ENCODE data around the gene ERGIC1.
"Not testable (repeated sequence)": the region's sequence is repeated elsewhere in the genome, so short reads cannot be mapped to it uniquely, and the experiment has no call there.

Gene ERGIC1

GRCh38 chr5:172848419-172848818 is 14.4 kb downstream of the ERGIC1 start:
- DNase-seq (ENCODE audit: low read depth), result no peak

GRCh38 chr5:172849606-172850453 is 15.8 kb downstream of the ERGIC1 start:
- no peak for DNase-seq (ENCODE audit: low read depth)

- DNase-seq (ENCODE audit: low read depth), result no peak
Measured at GRCh38 chr5:172850454-172850797, 16.4 kb downstream of the ERGIC1 start.

- DNase-seq (ENCODE audit: low read depth), result not testable (repeated sequence)
Measured at GRCh38 chr5:172851254-172851653, 17.2 kb downstream of the ERGIC1 start.

GRCh38 chr5:172852490-172853354 is 18.7 kb downstream of the ERGIC1 start:
- no peak for DNase-seq (ENCODE audit: low read depth)

GRCh38 chr5:172853355-172853975 is 19.4 kb downstream of the ERGIC1 start:
- no peak for DNase-seq (ENCODE audit: low read depth)

GRCh38 chr5:172854451-172854871 is 20.4 kb downstream of the ERGIC1 start:
- no peak for DNase-seq (ENCODE audit: low read depth)

GRCh38 chr5:172854971-172855370 is 20.9 kb downstream of the ERGIC1 start:
- no peak for DNase-seq (ENCODE audit: low read depth)

GRCh38 chr5:172855597-172856292 is 21.7 kb downstream of the ERGIC1 start:
- no peak for DNase-seq (ENCODE audit: low read depth)

GRCh38 chr5:172856336-172856735 is 22.3 kb downstream of the ERGIC1 start:
- DNase-seq (ENCODE audit: low read depth), result no peak

- no peak for DNase-seq (ENCODE audit: low read depth)
Measured at GRCh38 chr5:172857982-172858381, 23.9 kb downstream of the ERGIC1 start.

- no peak for DNase-seq (ENCODE audit: low read depth)
Measured at GRCh38 chr5:172858511-172858989, 24.5 kb downstream of the ERGIC1 start.

- DNase-seq (ENCODE audit: low read depth), result no peak
Measured at GRCh38 chr5:172858990-172859811, 25.1 kb downstream of the ERGIC1 start.

GRCh38 chr5:172859966-172860365 is 25.9 kb downstream of the ERGIC1 start:
- no peak for DNase-seq (ENCODE audit: low read depth)

GRCh38 chr5:172860520-172861443 is 26.7 kb downstream of the ERGIC1 start:
- no peak for DNase-seq (ENCODE audit: low read depth)

GRCh38 chr5:172861461-172861860 is 27.4 kb downstream of the ERGIC1 start:
- no peak for DNase-seq (ENCODE audit: low read depth)

- DNase-seq (ENCODE audit: low read depth), result no peak
Measured at GRCh38 chr5:172862165-172862801, 28.2 kb downstream of the ERGIC1 start.

- DNase-seq (ENCODE audit: low read depth), result not testable (repeated sequence)
Measured at GRCh38 chr5:172864171-172864570, 30.1 kb downstream of the ERGIC1 start.

- DNase-seq (ENCODE audit: low read depth), result no peak
Measured at GRCh38 chr5:172864747-172865146, 30.7 kb downstream of the ERGIC1 start.
